B cell (primary cell): ENCODE data around the gene VIPR2. TPM values are rescaled to one million over a fixed set of nuclear protein-coding genes. Genes with fewer than 3 reads are reported as not detected.

Experiments used
- ATAC-seq: fragments of 200-7000 bp; cut with Tn5 transposase; one replicate; pipeline ENCODE4 v1.10.0; 2021; ENCODE audit warnings: low read depth, mild to moderate bottlenecking, moderate number of reproducible peaks, moderate library complexity
- CTCF ChIA-PET: fragments of 350-600 bp; sonication (Branson Sonifier 250); formaldehyde crosslinking; loops from one replicate; lab custom pipeline; 2021; ENCODE audit warnings: antibody characterized with exemption, inconsistent platforms; lab: Charles Lee
- POLR2A ChIA-PET: fragments of 350-600 bp; sonication (Branson Sonifier 250); formaldehyde crosslinking; loops from one replicate; lab custom pipeline; 2021; ENCODE audit warnings: antibody characterized with exemption; lab: Charles Lee
- DNase-seq: peaks from one replicate; pipeline ENCODE4 v3.0.0; 2013
- H2AFZ ChIP-seq: 2 replicates; pipeline ENCODE4 v1.6.1; 2012; ENCODE audit warnings: mild to moderate bottlenecking, low read depth, low read length; ENCODE audit not compliant: insufficient read depth, poor library complexity, severe bottlenecking
- H3K27ac ChIP-seq, 2 donors: 1 replicate in 1 of 2; 2 replicates in 1 of 2; pipeline ENCODE4 v1.5.1; 2012 to 2013; ENCODE audit warnings: low read length in 2 of 2, mild to moderate bottlenecking in 2 of 2, moderate library complexity in 1 of 2
- H3K27me3 ChIP-seq, 4 experiments: fragments of 200-600 bp in 1 of 4; sonication (generic) in 1 of 4; replicated peaks in 1 of 4; 1 replicate in 2 of 4; 2 replicates in 2 of 4; pipeline versions ENCODE4 v1.6.1 to v1.7.0; 2013 to 2016; ENCODE audit warnings: low read length in 3 of 4, mild to moderate bottlenecking in 2 of 4, mixed read lengths in 1 of 4, moderate library complexity in 1 of 4; ENCODE audit not compliant: insufficient read depth in 4 of 4, control insufficient read depth in 3 of 4; ENCODE audit errors: control extremely low read depth in 1 of 4
- H3K36me3 ChIP-seq, 2 experiments: replicated peaks in 1 of 2; 1 replicate in 1 of 2; 2 replicates in 1 of 2; pipeline versions ENCODE4 v1.6.1 to v1.7.1; 2013; ENCODE audit warnings: low read length in 1 of 2; ENCODE audit not compliant: insufficient read depth in 2 of 2, control insufficient read depth in 1 of 2; ENCODE audit errors: control extremely low read depth in 1 of 2, extremely low read depth in 1 of 2
- H3K4me1 ChIP-seq, 2 donors: fragments of 200-600 bp in 1 of 2; sonication (generic) in 1 of 2; 1 replicate in 1 of 2; 2 replicates in 1 of 2; pipeline versions ENCODE4 v1.5.1 to v1.6.1; 2013 to 2017; ENCODE audit warnings: low read length in 2 of 2; ENCODE audit not compliant: control insufficient read depth in 2 of 2, insufficient read depth in 2 of 2
- H3K4me2 ChIP-seq: replicated peaks from 2 replicates; pipeline ENCODE3; 2012; ENCODE audit warnings: mild to moderate bottlenecking, low read depth, low read length; ENCODE audit not compliant: poor library complexity, severe bottlenecking
- H3K4me3 ChIP-seq, 5 experiments: fragments of 200-600 bp in 1 of 5; sonication (generic) in 1 of 5; 1 replicate in 3 of 5; 2 replicates in 2 of 5; pipeline versions ENCODE4 v1.5.1 to v1.7.0; 2011 to 2016; ENCODE audit warnings: low read length in 4 of 5, mild to moderate bottlenecking in 4 of 5, low read depth in 2 of 5, control low read depth in 1 of 5, moderate library complexity in 1 of 5; ENCODE audit not compliant: insufficient read depth in 1 of 5; ENCODE audit errors: control extremely low read depth in 1 of 5, extremely low read depth in 1 of 5
- H3K79me2 ChIP-seq: fragments of 200-600 bp; sonication (generic); one replicate; pipeline ENCODE4 v1.6.0; 2016; ENCODE audit warnings: low read length; ENCODE audit not compliant: control insufficient read depth, insufficient read depth
- H3K9ac ChIP-seq: fragments of 200-600 bp; sonication (generic); 2 replicates; pipeline ENCODE4 v1.6.1; 2017; ENCODE audit warnings: mild to moderate bottlenecking, low read length, moderate library complexity
- H3K9me3 ChIP-seq, 3 donors: one replicate each; pipeline versions ENCODE4 v1.6.1 to v1.7.1; 2013; ENCODE audit warnings: low read length in 2 of 3; ENCODE audit not compliant: control insufficient read depth in 2 of 3, insufficient read depth in 1 of 3; ENCODE audit errors: control extremely low read depth in 1 of 3
- H4K20me1 ChIP-seq: 2 replicates; pipeline ENCODE4 v1.6.0; 2012; ENCODE audit warnings: mild to moderate bottlenecking, low read length; ENCODE audit not compliant: insufficient read depth, control insufficient read depth, poor library complexity, severe bottlenecking
- H3K27ac Mint-ChIP-seq: one replicate; pipeline ENCODE4 v1.8.0; 2021; ENCODE audit warnings: mixed read lengths
- H3K27me3 Mint-ChIP-seq: one replicate; pipeline ENCODE4 v1.8.0; 2021; ENCODE audit warnings: mixed read lengths
- H3K4me1 Mint-ChIP-seq: one replicate; pipeline ENCODE4 v1.8.0; 2021; ENCODE audit warnings: mixed read lengths
- H3K4me3 Mint-ChIP-seq: one replicate; pipeline ENCODE4 v1.8.0; 2021; ENCODE audit warnings: mixed read lengths
- H3K9me3 Mint-ChIP-seq: one replicate; pipeline ENCODE4 v1.8.0; 2022; ENCODE audit warnings: mixed read lengths; ENCODE audit not compliant: insufficient read depth
- CTCF ChIP-seq: fragments of 200-600 bp; IDR thresholded peaks from one replicate; pipeline ENCODE4 v1.8.0; 2022; ENCODE audit warnings: antibody characterized with exemption, mild to moderate bottlenecking
- EZH2 ChIP-seq: IDR thresholded peaks from 2 replicates; pipeline ENCODE4 v1.6.1; 2012; ENCODE audit warnings: borderline replicate concordance, low read depth, mild to moderate bottlenecking, moderate library complexity, low read length; ENCODE audit not compliant: insufficient read depth, poor library complexity, severe bottlenecking
- WGBS: methylation state at CpG from one replicate; pipeline ENCODE4 v1.1.5; 2013; ENCODE audit warnings: missing lambda C conversion rate; ENCODE audit not compliant: insufficient coverage; 5-methylcytosine and 5-hydroxymethylcytosine counted together
- intact Hi-C: fragments of 100-400 bp; cut with micrococcal nuclease; formaldehyde crosslinking; loops from one replicate; pipeline ENCODE4 v1.10.0; 2022
- polyA plus RNA-seq: library from polyadenylated mRNA; depleted of rRNA; stranded (reverse); fragments of >200 nt; gene quantifications from 2 replicates; pipeline ENCODE4 v1.2.3, GENCODE V29; 2012
- total RNA-seq, 2 donors: library from RNA; stranded (reverse); fragments of 120-200 nt in 1 of 2; gene quantifications; 1 replicate in 1 of 2; 2 replicates in 1 of 2; pipeline versions ENCODE4 v1.2.3 to v1.2.4, GENCODE V29; 2013 to 2022

Gene VIPR2
- total and polyA plus RNA-seq, 2 donors (not counting 1 experiment from before 2014, with no cell fraction given), result not detected

- Mint-ChIP-seq H3K9me3 (no peaks in the 10 kb centered on the region), H3K27ac (no peak overlapping the region), H3K4me1 (no peaks in the 10 kb centered on the region), H3K27me3 (peaks cover 9% of the 10 kb centered on the region), H3K4me3 (no peak overlapping the region)
- Histone ChIP-seq H3K4me1 (no peaks in the 10 kb centered on the region), H3K27ac (no peak overlapping the region), H3K9ac (no peak overlapping the region), H4K20me1 (no peaks in the 10 kb centered on the region), H3K4me3 (no peak overlapping the region), H3K4me2 (no peak overlapping the region), H3K36me3 (no peaks in the 10 kb centered on the region), H3K79me2 (no peaks in the 10 kb centered on the region), H3K27me3 (no peaks in the 10 kb centered on the region), H2AFZ (no peak overlapping the region), H3K9me3 (peaks cover 0 to 23% (median 0%) of the 10 kb centered on the region in 3 donors)
- intact Hi-C loops, result no loop called here
- WGBS, result 97% methylated on average over 16 of the region's 17 CpGs
- POLR2A ChIA-PET, result no interaction called here
- CTCF ChIA-PET, result no interaction called here
- TF ChIP-seq EZH2, result no peak
- TF ChIP-seq CTCF, result no peak
- DNase-seq (no peak), ATAC-seq (no peak)
These were observed 121.5 kb downstream of the VIPR2 start for GRCh38 chr7:159023206-159023605.

GRCh38 chr7:159022238-159022993, 122.3 kb downstream of the VIPR2 start:
- Histone ChIP-seq H2AFZ (no peak overlapping the region), H4K20me1 (no peaks in the 10 kb centered on the region), H3K27me3 (no peaks in the 10 kb centered on the region), H3K36me3 (no peaks in the 10 kb centered on the region), H3K4me3 (no peak overlapping the region), H3K9me3 (peaks cover 0 to 23% (median 0%) of the 10 kb centered on the region in 3 donors), H3K4me1 (no peaks in the 10 kb centered on the region), H3K9ac (no peak overlapping the region), H3K27ac (no peak overlapping the region), H3K79me2 (no peaks in the 10 kb centered on the region), H3K4me2 (no peak overlapping the region)
- no peak for ATAC-seq
- intact Hi-C loops, result no loop called here
- peaks cover 5% of the 10 kb centered on the region for H3K27me3 Mint-ChIP-seq
- ChIA-PET POLR2A (no interaction called here), CTCF (no interaction called here)
- TF ChIP-seq CTCF, result no peak
- TF ChIP-seq EZH2, result no peak
- H3K9me3 Mint-ChIP-seq, result no peaks in the 10 kb centered on the region
- no peak overlapping the region for H3K4me3 Mint-ChIP-seq
- WGBS, result 91% methylated on average over 20 of the region's 20 CpGs
- DNase-seq, result no peak
- no peaks in the 10 kb centered on the region for H3K4me1 Mint-ChIP-seq
- H3K27ac Mint-ChIP-seq, result no peak overlapping the region
